ENCODE measurements around the gene CELF2.

Gene CELF2

DNA sequence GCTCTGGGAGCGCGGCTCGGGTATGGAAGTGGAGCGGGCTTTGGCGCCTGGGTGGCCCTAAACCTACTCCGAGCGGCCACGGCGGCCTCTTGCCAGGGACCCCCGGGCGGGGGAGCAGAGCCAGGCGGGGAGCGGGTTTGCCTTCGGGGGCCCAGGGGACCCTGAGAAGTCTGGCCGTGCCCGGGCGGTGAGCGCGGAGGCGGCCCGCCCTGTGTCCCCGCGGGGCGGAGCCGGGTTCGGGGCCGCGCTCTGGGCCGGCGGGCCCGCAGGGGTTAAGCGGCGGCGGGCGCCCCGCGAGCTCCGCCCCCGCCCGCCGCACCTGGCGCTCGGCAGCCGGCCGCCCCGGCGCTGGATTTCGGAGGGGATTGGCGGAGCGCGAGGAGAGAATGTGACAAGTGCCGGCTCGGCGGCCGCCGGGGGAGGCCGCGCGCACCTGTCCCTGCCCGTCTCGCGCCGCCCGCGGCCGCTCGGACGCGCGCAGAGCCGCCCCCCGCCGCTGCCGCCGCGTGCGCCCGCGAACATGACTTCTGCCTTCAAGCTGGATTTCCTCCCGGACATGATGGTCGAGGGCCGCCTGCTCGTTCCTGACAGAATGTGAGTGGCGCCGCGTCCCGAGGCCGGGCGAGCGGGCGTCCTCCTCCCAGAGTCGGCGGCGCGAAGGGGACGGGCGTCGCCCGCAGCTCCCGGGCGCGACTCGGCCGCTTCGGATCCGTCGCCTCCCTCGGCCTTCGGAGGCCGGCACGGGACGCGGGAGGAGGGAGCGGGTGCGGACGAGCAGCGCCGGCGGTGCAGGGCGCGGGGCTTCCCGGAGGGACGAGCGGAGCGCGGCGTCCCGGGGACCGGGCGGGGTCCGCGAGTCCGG is at the start of gene CELF2:
Gene CELF2, plus strand, starts transcription at position 303 of the 862 bp plus-strand sequence. Its CDS starts 218 bp downstream, at position 521.
- DNase-seq (ENCODE audit: low spot score in 2 of 2) (no peak), ATAC-seq (replicated peaks; ENCODE audit: extremely low read depth, poor library complexity, severe bottlenecking) (peak; percentile 57)
- Mint-ChIP-seq H3K9me3 (no peaks in the 10 kb centered on the region), H3K27me3 (peaks cover 83% of the 10 kb centered on the region), H3K4me3 (peak within 1 kb of the TSS; percentile 64), H3K36me3 (ENCODE audit: insufficient read depth) (no peaks in the 10 kb centered on the region), H3K4me1 (no peaks in the 10 kb centered on the region), H3K27ac (ENCODE audit: low read depth) (no peak within 1 kb of the TSS)

DNA sequence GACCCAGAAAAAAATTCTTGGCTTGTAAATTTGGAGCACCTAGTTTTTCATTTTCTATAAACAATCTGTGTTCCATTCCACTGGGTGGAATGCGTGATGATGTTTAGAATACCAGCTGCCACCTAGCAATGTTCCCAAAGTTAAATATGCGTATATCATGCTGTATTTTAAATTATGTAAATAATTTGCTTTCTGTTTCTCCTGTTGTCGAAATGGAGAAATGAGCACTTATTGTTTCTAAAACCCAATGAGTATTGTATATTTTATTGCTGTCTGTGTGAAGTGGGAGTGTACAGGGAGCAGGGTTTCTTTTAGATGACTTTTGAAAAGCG is 49.4 kb upstream of the CELF2 start:
- H3K9me3 Mint-ChIP-seq = no peaks in the 10 kb centered on the region
- H3K27ac Mint-ChIP-seq (ENCODE audit: low read depth) = no peak overlapping the region
- no peaks in the 10 kb centered on the region for H3K36me3 Mint-ChIP-seq (ENCODE audit: insufficient read depth)
- H3K4me3 Mint-ChIP-seq = no peak overlapping the region
- H3K27me3 Mint-ChIP-seq = peaks cover 65% of the 10 kb centered on the region
- DNase-seq (ENCODE audit: low spot score in 2 of 2) = no peak
- H3K4me1 Mint-ChIP-seq = no peaks in the 10 kb centered on the region
- ATAC-seq (replicated peaks; ENCODE audit: extremely low read depth, poor library complexity, severe bottlenecking) = no peak

DNA sequence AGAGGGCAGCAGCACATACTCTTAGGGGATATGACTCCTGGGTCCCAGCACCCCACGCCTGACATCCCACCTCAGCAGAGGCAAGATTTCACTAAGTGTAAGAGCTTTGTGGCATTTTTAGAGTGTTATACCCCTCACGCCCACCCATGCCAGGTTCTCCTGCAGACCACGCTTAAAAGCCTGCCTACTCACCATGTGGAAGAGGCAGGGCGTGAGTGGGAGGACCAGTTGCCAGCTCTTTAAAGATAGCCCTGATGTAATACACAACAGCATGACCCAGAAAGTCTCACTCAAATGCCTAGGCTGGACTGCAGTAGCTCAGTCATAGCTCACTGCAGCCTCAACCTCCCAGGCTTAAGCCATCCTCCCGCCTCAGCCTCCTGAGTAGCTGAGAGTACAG is 44.4 kb upstream of the CELF2 start:
- H3K9me3 Mint-ChIP-seq = no peaks in the 10 kb centered on the region
- no peak overlapping the region for H3K27ac Mint-ChIP-seq (ENCODE audit: low read depth)
- H3K36me3 Mint-ChIP-seq (ENCODE audit: insufficient read depth) = no peaks in the 10 kb centered on the region
- H3K4me1 Mint-ChIP-seq = no peaks in the 10 kb centered on the region
- DNase-seq (ENCODE audit: low spot score in 2 of 2) = no peak
- no peak for ATAC-seq (replicated peaks; ENCODE audit: extremely low read depth, poor library complexity, severe bottlenecking)
- peaks cover 77% of the 10 kb centered on the region for H3K27me3 Mint-ChIP-seq
- H3K4me3 Mint-ChIP-seq = no peak overlapping the region

DNA sequence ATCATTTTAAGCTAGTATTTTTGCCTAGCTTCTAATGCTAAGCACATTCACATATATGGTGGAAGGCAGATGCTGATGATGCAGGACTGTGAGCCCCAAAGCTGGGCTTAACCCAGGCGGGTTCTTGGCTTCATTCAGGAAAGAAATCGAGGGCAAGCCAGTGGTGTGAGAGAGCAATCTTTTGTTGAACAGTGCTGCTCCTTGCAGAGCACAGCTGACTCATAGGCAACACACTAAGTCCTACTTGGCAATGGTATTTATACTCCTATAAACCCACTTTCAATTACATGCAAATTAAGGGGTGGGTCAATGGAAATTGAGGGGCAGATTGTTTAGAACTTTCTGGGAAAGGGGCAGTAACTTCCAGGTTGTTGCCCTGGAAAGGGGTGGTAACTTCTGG is 42.0 kb upstream of the CELF2 start:
- H3K4me1 Mint-ChIP-seq = no peaks in the 10 kb centered on the region
- no peaks in the 10 kb centered on the region for H3K36me3 Mint-ChIP-seq (ENCODE audit: insufficient read depth)
- ATAC-seq (replicated peaks; ENCODE audit: extremely low read depth, poor library complexity, severe bottlenecking) = no peak
- no peak overlapping the region for H3K27ac Mint-ChIP-seq (ENCODE audit: low read depth)
- H3K27me3 Mint-ChIP-seq = peaks cover 81% of the 10 kb centered on the region
- no peak overlapping the region for H3K4me3 Mint-ChIP-seq
- DNase-seq (ENCODE audit: low spot score in 2 of 2) = no peak
- no peaks in the 10 kb centered on the region for H3K9me3 Mint-ChIP-seq

DNA sequence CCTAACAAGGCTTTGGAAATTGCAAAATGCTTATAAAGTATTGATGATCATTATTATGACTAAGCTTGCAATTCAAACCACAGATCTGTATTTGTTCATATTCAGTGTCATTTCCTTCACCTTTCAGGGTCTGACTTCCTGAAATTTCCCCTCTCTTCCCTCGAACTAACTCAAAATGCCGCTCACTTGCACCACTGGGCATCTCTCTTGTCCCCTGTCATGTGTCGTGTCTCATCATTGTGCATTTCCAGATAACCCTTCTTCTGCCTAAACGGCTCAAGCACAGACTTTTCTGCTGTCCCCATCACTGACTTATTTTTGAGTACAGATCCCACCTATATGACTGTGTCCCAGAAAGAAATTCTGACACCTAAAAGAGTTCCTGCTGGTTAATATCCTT is 41.0 kb upstream of the CELF2 start:
- Mint-ChIP-seq H3K4me3 (no peak overlapping the region), H3K27me3 (peaks cover 77% of the 10 kb centered on the region), H3K9me3 (no peaks in the 10 kb centered on the region), H3K27ac (ENCODE audit: low read depth) (no peak overlapping the region), H3K36me3 (ENCODE audit: insufficient read depth) (no peaks in the 10 kb centered on the region), H3K4me1 (no peaks in the 10 kb centered on the region)
- DNase-seq (ENCODE audit: low spot score in 2 of 2) = no peak
- ATAC-seq (replicated peaks; ENCODE audit: extremely low read depth, poor library complexity, severe bottlenecking) = no peak

DNA sequence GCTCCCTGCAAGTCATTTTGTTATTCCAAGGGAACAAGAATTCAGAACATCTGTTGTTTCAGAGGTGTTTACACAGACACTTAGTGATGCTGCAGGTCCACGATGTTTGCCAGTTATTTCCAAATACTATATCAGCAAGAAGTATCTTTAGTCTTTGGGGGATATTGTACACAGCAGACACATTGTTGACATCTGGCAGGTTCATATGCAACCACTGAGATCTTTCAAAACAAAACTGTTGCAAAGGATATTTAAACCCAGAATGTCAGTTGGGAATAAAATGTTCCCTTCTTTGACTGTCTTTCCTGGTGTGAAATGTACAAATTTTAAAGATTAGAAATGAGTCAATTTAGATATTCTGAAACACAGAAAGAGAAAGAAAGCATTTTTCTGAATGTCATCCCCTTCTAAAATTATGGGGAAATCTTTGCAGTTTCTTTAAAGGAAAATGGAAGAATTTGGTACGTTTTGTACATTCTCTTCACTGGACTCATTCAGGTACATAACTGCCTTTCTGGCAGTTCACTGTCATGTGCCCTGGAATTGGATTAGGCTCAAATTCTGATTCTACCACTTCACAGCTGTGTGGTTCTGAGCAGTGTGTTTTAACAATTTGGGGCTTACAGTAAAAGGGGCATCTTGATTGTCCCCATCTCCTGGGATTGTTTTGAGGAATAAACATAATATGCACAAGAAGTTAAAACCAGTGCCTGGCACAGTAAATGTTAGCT is 40.3 kb upstream of the CELF2 start:
- no peaks in the 10 kb centered on the region for H3K4me1 Mint-ChIP-seq
- peaks cover 69% of the 10 kb centered on the region for H3K27me3 Mint-ChIP-seq
- no peak for ATAC-seq (replicated peaks; ENCODE audit: extremely low read depth, poor library complexity, severe bottlenecking)
- H3K36me3 Mint-ChIP-seq (ENCODE audit: insufficient read depth) = no peaks in the 10 kb centered on the region
- DNase-seq (ENCODE audit: low spot score in 2 of 2) = no peak
- no peak overlapping the region for H3K27ac Mint-ChIP-seq (ENCODE audit: low read depth)
- no peaks in the 10 kb centered on the region for H3K9me3 Mint-ChIP-seq
- no peak overlapping the region for H3K4me3 Mint-ChIP-seq

DNA sequence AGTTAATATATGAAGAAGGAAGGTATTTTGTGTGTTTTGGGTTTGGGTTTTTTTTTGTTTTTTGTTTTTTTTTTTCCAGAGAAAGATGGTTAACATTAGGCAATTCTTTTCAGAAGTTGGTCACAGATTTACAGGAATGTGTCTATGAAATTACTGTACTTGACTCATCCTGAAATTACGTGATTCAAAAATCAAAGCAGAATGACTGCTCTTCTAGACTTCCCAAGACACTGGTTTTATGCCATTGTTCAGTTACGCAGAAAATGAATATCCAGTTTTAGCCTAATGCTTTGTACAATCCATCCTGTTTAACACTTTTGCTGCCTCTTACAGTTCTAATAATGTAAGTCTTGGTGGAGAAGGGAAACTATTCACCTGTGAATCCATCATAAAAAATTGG is 39.7 kb upstream of the CELF2 start:
- ATAC-seq (replicated peaks; ENCODE audit: extremely low read depth, poor library complexity, severe bottlenecking) = no peak
- no peak overlapping the region for H3K27ac Mint-ChIP-seq (ENCODE audit: low read depth)
- H3K27me3 Mint-ChIP-seq = peaks cover 63% of the 10 kb centered on the region
- H3K4me1 Mint-ChIP-seq = no peaks in the 10 kb centered on the region
- DNase-seq (ENCODE audit: low spot score in 2 of 2) = no peak
- H3K36me3 Mint-ChIP-seq (ENCODE audit: insufficient read depth) = no peaks in the 10 kb centered on the region
- H3K9me3 Mint-ChIP-seq = no peaks in the 10 kb centered on the region
- H3K4me3 Mint-ChIP-seq = no peak overlapping the region

DNA sequence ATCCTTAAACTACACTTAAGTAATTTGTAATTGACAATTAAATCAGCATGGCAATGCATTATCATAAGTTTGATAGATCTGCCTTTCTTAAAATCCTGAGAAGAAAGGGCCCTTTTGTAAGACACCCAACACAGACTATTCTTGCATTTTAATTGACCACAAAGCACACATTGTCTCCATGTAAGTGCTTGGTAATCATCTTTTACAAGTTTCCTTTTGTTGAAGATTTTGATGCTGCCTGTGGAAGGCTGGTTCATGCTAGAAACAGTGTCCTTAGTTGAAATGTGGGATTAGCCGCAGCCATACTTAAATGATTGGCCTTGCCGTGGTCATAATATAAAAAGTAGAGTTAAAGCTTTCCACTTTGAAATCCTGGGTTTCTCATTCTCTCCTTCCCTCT is 32.3 kb upstream of the CELF2 start:
- H3K36me3 Mint-ChIP-seq (ENCODE audit: insufficient read depth) = no peaks in the 10 kb centered on the region
- no peak overlapping the region for H3K4me3 Mint-ChIP-seq
- ATAC-seq (replicated peaks; ENCODE audit: extremely low read depth, poor library complexity, severe bottlenecking) = no peak
- no peaks in the 10 kb centered on the region for H3K4me1 Mint-ChIP-seq
- peaks cover 33% of the 10 kb centered on the region for H3K27me3 Mint-ChIP-seq
- no peaks in the 10 kb centered on the region for H3K9me3 Mint-ChIP-seq
- DNase-seq (ENCODE audit: low spot score in 2 of 2) = no peak
- no peak overlapping the region for H3K27ac Mint-ChIP-seq (ENCODE audit: low read depth)

DNA sequence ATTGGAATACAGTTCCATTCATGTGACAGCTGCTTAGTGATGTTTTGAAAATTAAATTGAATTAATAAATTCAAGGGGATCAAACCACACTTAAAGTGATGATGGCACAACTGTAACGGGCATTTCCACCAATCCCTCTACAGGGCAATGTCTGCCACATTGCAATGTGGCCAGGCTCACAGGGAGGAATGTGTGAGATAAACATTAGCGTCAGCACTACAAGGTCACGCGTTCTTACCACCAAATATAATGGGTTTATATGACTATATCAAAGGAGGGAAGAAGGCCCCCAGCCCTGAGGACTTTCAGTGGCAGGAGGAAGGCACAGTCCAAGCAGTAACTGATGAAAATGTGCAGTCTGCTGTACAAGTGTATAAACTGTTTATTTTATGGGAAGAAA is 31.1 kb upstream of the CELF2 start:
- no peak for ATAC-seq (replicated peaks; ENCODE audit: extremely low read depth, poor library complexity, severe bottlenecking)
- Mint-ChIP-seq H3K4me1 (no peaks in the 10 kb centered on the region), H3K9me3 (no peaks in the 10 kb centered on the region), H3K36me3 (ENCODE audit: insufficient read depth) (no peaks in the 10 kb centered on the region), H3K27me3 (peaks cover 35% of the 10 kb centered on the region), H3K27ac (ENCODE audit: low read depth) (no peak overlapping the region), H3K4me3 (no peak overlapping the region)
- no peak for DNase-seq (ENCODE audit: low spot score in 2 of 2)

DNA sequence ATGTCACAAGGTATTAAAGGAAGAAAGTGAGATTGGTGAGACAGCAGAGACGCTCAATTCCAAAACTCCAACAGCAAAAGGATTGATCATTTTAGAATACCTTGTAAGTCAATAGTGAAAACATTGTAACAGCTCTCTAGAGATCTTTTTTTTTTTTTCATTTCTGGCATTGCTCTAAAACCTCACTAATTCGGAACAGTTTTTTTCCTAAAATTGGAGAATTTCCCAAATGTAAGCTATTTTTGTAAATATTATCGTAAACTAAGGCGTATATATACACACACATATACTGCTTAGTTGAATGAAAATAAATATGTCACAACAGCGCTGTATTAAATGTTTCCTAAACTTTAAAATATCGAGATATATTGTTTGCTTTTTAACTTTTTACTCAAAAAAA is 30.6 kb upstream of the CELF2 start:
- Mint-ChIP-seq H3K4me3 (no peak overlapping the region), H3K27me3 (peaks cover 40% of the 10 kb centered on the region), H3K9me3 (no peaks in the 10 kb centered on the region), H3K36me3 (ENCODE audit: insufficient read depth) (no peaks in the 10 kb centered on the region), H3K27ac (ENCODE audit: low read depth) (no peak overlapping the region), H3K4me1 (no peaks in the 10 kb centered on the region)
- ATAC-seq (replicated peaks; ENCODE audit: extremely low read depth, poor library complexity, severe bottlenecking) (no peak), DNase-seq (ENCODE audit: low spot score in 2 of 2) (no peak)

DNA sequence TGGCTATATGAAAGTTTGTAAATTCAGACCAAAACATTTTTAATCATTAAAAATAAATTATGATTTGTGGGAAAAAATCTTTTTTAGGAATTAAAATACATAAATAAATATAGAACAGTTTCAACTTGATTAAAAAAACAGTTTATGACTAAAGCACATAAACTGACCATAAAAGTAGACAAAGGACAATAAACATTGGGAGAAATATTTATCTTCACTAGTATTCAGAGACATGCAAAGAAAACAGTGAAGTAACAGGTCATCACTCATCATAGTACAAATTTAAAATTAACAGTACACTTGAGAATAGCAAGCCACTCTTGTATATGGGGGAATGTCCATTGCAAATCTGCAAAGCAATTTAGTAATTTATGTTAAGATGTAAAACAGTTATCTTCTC is 28.0 kb upstream of the CELF2 start:
- no peak overlapping the region for H3K4me3 Mint-ChIP-seq
- no peak overlapping the region for H3K27ac Mint-ChIP-seq (ENCODE audit: low read depth)
- no peak for ATAC-seq (replicated peaks; ENCODE audit: extremely low read depth, poor library complexity, severe bottlenecking)
- H3K9me3 Mint-ChIP-seq = no peaks in the 10 kb centered on the region
- H3K36me3 Mint-ChIP-seq (ENCODE audit: insufficient read depth) = no peaks in the 10 kb centered on the region
- H3K27me3 Mint-ChIP-seq = peaks cover 62% of the 10 kb centered on the region
- H3K4me1 Mint-ChIP-seq = no peaks in the 10 kb centered on the region
- no peak for DNase-seq (ENCODE audit: low spot score in 2 of 2)

DNA sequence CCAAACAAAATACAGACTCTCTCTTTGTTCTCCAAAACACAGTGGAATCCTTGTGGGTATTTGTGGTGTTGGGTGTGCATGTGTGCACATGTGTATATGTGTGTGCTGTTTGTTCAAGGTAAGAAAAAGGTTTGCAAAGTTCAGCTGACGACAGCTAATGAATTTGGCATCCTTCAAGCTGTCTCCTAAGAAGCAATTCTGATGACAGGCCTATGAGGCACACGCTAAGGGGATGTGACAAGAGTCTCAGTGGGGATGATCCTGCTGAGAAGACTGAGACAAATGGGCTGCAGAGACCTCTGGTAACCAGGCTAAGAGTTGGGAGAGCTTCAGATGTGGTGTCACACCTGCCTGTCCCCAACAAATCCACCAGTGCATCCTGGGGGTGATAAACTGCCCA is 26.5 kb upstream of the CELF2 start:
- H3K4me1 Mint-ChIP-seq = no peaks in the 10 kb centered on the region
- H3K36me3 Mint-ChIP-seq (ENCODE audit: insufficient read depth) = no peaks in the 10 kb centered on the region
- no peak for ATAC-seq (replicated peaks; ENCODE audit: extremely low read depth, poor library complexity, severe bottlenecking)
- no peaks in the 10 kb centered on the region for H3K9me3 Mint-ChIP-seq
- peaks cover 70% of the 10 kb centered on the region for H3K27me3 Mint-ChIP-seq
- H3K27ac Mint-ChIP-seq (ENCODE audit: low read depth) = no peak overlapping the region
- no peak overlapping the region for H3K4me3 Mint-ChIP-seq
- DNase-seq (ENCODE audit: low spot score in 2 of 2) = no peak

DNA sequence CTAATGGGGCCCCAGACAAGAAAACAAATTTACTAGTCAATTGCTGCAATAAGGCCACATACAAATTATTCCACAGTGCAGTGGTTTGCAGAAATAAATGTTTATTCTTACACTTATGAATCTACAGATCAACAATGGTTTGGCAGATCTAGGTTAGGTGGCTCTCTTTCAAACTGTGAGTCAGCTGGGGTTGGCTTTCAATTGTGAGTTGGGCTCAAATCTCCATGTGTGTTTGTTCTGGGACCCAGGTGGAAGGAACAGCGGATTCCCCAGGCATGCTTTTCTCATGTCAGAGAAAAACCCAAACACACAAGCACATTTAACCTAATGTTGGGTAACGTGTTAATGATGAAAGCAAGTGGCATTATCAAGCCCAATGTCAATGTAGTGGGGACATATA is 25.6 kb upstream of the CELF2 start:
- Mint-ChIP-seq H3K27ac (ENCODE audit: low read depth) (no peak overlapping the region), H3K4me1 (no peaks in the 10 kb centered on the region), H3K9me3 (no peaks in the 10 kb centered on the region), H3K27me3 (peaks cover 69% of the 10 kb centered on the region), H3K4me3 (no peak overlapping the region), H3K36me3 (ENCODE audit: insufficient read depth) (no peaks in the 10 kb centered on the region)
- DNase-seq (ENCODE audit: low spot score in 2 of 2) = no peak
- no peak for ATAC-seq (replicated peaks; ENCODE audit: extremely low read depth, poor library complexity, severe bottlenecking)
